ENCODE measurements around the gene SLC22A1.
"Not testable (repeated sequence)": the region's sequence is repeated elsewhere in the genome, so short reads cannot be mapped to it uniquely, and the experiment has no call there.

Gene SLC22A1

GRCh38 chr6:160121558-160121957 lies at the start of gene SLC22A1:
TSS of gene SLC22A1 (plus strand) at chr6:160121815. CDS start at chr6:160121936, 121 bp downstream.
- DNase-seq = no peak

- DNase-seq = no peak
Measured at GRCh38 chr6:160073272-160073671, 48.3 kb upstream of the SLC22A1 start.

GRCh38 chr6:160076009-160076408 lies 45.6 kb upstream of the SLC22A1 start:
- DNase-seq = no peak

GRCh38 chr6:160077024-160077423 lies 44.6 kb upstream of the SLC22A1 start:
- DNase-seq = no peak

GRCh38 chr6:160077526-160077925 lies 44.1 kb upstream of the SLC22A1 start:
- DNase-seq = peak; percentile 35

GRCh38 chr6:160078883-160079685 lies 42.5 kb upstream of the SLC22A1 start:
- DNase-seq = no peak

GRCh38 chr6:160079686-160080043 lies 42.0 kb upstream of the SLC22A1 start:
- no peak for DNase-seq

- no peak for DNase-seq
Measured at GRCh38 chr6:160080097-160080496, 41.5 kb upstream of the SLC22A1 start.

GRCh38 chr6:160081398-160081797 lies 40.2 kb upstream of the SLC22A1 start:
- peak; percentile 4 for DNase-seq

GRCh38 chr6:160082627-160083026 lies 39.0 kb upstream of the SLC22A1 start:
- no peak for DNase-seq

GRCh38 chr6:160084198-160084776 lies 37.3 kb upstream of the SLC22A1 start:
- DNase-seq = no peak

- no peak for DNase-seq
Measured at GRCh38 chr6:160085226-160085625, 36.4 kb upstream of the SLC22A1 start.

GRCh38 chr6:160085713-160086505 lies 35.7 kb upstream of the SLC22A1 start:
- no peak for DNase-seq

GRCh38 chr6:160086754-160087153 lies 34.9 kb upstream of the SLC22A1 start:
- no peak for DNase-seq

- peak; percentile 91 for DNase-seq
Measured at GRCh38 chr6:160088069-160088783, 33.4 kb upstream of the SLC22A1 start.

- no peak for DNase-seq
Measured at GRCh38 chr6:160088784-160089533, 32.7 kb upstream of the SLC22A1 start.

- DNase-seq = no peak
Measured at GRCh38 chr6:160089534-160089897, 32.1 kb upstream of the SLC22A1 start.

GRCh38 chr6:160090442-160091239 lies 31.0 kb upstream of the SLC22A1 start:
- DNase-seq = not testable (repeated sequence)

- not testable (repeated sequence) for DNase-seq
Measured at GRCh38 chr6:160092176-160092575, 29.4 kb upstream of the SLC22A1 start.

GRCh38 chr6:160092602-160093001 lies 29.0 kb upstream of the SLC22A1 start:
- DNase-seq = no peak

GRCh38 chr6:160093061-160093460 lies 28.6 kb upstream of the SLC22A1 start:
- DNase-seq = no peak

GRCh38 chr6:160093946-160094345 lies 27.7 kb upstream of the SLC22A1 start:
- DNase-seq = no peak

All from fibroblast of upper back skin (primary cell).